EL (cell line): ENCODE data around the gene OBP2B.
"Not testable (repeated sequence)": the region's sequence is repeated elsewhere in the genome, so short reads cannot be mapped to it uniquely, and the experiment has no call there.

Source experiments
- DNase-seq: peaks from one replicate; pipeline ENCODE4 v3.0.0-alpha.2; 2016

The OBP2B gene

DNA sequence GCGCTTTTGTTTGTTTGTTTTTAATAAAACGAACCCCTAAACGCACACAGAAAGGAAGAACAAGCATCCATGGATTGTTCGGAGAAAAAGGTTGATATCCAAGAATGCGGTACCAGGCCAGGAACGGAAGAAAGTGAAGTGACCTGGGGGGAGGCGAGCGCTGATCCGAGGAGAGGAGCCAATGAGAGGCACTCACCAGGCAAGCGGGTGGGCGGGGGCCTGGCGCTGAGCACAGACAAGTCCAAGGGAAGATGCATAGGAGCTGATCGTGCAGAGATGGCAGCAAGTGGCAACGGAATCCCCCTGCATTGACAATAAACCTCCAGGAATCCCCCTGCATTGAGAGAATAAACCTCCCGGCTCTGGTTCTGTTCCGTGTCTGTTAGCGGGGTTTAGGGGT lies 8.4 kb downstream of the OBP2B start:
- no peak for DNase-seq

DNA sequence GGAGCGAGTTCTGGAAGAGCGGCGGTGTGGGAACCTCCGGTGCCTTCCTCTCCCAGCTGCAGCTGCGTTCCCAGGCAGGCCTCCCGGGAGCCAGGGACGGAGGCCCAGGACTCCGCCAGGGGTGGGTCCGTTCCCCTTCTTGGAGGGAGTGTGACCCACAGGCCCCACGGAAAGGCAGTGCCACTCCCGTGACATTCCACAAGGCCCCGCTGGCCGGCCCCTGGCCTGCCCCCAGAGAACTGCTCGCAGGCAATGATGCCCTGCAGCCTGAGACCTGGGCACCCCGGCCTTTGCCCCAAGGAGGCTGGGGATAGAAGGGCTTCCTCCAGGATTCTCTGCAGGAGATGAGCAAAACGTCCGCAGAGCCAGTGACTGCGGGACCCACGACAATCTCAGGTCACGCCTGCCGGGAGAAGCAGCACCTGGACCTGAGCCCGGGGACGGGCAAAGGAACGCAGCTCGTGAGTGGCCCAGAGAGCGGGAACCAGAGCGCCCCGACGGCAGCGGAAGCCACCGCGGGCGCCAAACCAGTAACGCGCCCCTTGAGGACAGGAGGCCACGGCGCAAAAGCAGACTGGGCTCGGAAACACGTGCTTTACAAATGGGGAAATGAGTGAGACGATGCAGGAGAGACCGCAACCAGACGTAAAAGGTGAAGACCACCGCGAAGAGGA lies 9.3 kb downstream of the OBP2B start:
- no peak for DNase-seq

DNA sequence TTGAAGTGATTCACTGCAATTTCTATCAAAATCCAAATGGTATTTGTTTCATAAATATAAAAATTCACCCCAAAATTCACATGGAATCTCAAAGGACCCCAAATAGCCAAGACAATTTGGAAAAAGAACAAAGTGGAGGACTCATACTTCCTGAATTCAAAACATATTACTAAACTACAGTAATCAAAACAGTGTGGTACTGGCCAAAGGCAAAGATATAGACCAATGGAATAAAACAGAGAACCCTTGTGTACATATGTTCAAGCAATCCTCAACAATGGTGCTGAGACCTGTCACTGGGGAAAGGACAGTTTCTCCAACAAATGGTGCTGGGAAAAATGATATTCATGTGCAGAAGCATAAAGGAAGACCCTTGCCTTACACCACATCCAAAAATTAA lies 14.0 kb downstream of the OBP2B start:
- DNase-seq: no peak

DNA sequence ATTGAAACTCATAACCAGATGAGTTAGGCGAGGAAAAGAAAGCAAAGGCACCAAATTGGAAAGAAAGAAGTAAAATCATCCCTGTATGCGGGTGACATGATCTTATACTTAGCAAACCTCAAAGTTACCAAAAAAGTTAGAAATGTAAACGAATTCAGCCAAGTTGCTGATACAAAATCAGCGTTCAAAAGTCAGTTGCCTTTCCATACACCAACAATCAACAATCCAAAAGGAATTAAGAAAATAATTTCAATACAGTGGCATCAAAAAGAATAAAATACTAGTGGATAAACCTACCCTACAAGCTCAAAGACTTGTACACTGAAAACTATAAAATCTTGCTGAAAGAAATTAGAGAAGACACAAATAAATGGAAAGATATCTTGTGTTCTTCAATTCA lies 14.5 kb downstream of the OBP2B start:
- DNase-seq: no peak

DNA sequence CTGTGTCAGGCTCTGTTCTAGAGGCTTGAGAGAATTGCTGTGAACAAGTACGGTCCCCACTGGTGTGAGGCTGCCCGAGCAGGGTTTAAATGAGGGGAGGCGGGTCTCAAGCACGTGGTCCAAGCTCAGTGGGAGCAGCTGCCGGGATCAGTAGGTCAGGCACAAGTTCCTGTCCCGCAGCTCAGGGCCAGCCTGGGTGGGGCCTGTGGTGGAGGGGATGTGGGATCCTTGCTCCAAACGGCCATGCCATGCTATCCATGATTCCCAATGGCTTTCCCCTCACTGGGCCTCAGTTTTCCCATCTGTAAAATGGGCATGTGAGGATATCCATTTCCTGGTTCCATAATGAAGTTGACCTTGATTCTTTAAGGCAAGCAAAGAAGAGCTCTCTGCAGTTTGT lies 17.1 kb downstream of the OBP2B start:
- DNase-seq: no peak

DNA sequence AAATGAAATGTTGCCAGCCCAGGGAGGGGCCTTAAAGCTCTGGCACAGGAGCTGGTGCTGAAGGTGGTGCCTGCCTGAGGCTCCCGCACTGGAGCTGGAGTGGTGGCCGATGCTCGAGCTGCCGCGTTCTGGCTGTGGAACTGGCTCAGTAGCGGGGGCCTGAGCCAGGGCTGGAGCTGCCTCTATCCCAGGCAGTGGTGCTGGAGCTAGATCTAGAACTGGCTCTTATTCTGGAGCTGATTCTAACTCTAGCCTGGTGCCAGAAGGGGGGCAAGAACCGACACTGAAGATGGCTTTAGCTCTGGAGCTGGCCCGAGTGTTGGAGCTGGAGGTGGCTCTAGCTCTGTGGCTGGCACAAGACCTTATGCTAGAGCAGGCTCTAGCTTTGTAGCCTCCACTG lies 19.2 kb downstream of the OBP2B start:
- no peak for DNase-seq

DNA sequence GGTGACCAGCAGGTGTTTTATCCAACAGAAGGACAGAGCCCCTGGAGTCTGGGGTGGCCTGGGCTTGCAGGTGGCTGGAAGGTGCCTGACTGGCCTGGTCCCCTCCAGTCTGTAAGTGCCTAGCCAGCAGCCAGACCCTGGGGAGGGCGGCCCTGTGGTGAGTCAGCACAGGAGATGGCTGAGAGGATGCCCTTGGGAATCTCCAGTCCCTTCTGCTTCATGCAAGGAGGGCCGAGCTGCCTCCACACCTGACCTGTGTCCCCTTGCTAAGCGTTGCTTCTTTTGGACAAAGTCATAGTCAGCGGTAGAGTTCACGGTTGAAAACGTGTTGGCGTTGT lies 20.2 kb downstream of the OBP2B start:
- DNase-seq: no peak

DNA sequence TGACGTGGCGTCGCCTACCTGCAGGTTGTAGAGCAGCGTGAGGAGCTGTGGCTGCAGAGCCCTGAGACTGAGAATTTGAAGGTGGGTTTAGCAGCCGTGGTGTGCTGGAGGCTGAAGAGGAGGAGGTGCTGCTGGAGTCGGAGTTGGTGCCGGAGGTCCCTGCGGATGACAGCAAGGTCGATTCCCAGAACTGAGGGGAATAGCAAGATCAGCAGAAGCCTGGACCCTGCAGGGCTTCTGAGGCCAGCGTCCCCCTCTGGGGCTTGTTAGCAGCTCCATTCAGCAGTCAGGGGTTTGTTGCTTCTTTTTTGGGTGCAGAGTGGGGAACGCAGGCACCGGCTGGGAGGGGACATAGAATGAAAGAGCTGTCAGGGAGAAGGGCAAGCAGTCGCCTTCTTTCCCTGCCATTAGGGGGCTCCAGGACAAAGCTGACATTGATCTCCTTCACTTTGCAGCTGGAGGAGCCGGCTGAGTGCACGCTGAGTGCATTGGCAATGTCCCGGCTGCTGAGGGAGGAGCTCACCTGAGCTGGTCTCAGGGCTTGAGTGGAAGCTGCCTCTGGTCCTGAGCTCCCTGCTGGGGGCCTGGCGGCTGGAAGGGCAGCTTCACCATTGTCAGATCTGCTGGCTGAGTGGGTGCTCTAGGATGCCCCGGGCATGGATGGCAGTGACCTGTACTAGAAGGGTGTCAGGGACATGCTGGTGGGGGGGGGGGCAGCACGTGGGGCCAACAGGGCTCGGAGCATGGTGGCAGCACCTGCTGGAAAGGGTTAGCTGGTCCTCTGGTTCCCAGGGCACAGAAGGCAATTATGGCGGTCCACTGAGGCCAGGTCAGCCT lies 20.8 kb downstream of the OBP2B start:
- DNase-seq: no peak

DNA sequence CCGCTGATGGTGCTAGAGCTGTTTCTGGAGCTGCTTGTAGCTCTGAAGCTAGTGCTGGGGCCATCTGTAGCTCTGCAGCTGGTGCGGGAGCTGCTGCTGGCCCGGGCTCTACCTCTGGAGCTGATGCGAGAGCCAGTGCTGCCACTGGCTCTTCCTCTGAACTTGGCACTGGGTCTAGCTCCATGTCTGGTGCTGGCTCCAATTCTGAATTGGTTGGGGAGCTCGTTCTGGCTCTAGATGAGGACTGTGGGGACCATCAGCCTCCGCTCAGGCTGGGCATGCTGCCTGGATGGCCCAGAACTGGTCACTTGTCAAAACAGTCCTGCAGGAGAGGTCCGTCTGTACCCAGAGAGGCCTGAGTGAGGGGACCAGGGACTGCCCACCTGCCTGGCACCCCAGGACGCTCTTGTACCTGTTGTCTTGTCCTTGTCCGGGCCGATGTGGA lies 21.5 kb downstream of the OBP2B start:
- no peak for DNase-seq

DNA sequence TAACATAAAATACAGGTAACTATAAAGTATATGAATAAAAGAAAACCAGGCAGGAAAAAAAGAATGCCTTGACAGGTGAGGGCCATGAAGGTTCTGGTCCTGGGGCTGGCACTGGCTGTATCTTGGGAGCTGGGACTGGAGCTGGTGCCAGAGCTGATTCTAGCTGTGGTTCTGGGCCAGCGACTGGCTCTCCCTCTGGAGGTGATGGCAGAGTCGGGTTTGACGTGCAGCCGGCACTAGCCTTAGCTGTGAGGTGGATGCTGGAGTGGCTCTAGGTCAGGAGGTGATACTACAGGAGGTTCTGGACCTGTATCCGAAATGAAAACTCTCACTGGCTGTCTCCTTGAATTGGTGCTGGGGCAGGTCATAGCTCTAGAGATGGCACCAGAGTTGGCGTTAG lies 22.3 kb downstream of the OBP2B start:
- no peak for DNase-seq

DNA sequence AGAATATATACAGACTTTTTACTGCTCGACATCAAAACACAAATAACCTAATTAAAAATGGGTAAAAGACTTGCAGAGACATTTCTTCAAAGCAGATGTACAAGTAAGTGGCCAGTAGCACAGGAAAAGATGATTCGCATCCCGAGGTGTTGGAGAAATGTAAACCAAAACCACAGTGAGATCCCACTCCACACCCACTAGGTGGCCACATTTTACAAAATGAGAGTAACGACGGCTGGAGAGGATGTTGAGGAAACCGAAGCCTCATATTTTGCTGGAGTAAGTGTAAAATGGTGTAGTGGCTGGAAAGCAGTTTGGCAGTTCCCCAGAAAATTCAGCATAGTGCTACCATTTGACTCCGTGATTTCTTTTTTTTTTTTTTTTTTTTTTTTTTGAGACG lies 24.1 kb downstream of the OBP2B start:
- peak; percentile 75 for DNase-seq

DNA sequence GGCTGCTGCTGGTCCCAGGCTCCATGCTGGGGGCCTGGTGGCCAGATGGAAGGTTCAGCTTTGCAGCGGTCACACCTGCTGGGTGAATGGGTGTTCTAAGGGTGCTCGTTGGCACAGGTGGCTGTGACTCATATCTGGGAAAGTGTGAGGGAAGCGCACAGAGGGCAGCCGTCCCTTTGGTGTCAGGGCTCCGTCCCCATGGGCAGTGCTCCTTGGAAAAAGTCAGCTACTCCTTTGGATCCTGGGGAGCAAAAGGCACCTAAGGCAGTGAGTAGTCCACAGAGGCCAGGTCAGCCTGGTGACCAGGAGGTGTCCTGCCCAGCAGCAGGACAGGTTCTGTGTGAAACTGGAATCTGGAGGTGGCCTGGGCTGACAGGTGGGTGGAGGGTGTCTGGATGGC lies 26.9 kb downstream of the OBP2B start:
- no peak for DNase-seq

DNA sequence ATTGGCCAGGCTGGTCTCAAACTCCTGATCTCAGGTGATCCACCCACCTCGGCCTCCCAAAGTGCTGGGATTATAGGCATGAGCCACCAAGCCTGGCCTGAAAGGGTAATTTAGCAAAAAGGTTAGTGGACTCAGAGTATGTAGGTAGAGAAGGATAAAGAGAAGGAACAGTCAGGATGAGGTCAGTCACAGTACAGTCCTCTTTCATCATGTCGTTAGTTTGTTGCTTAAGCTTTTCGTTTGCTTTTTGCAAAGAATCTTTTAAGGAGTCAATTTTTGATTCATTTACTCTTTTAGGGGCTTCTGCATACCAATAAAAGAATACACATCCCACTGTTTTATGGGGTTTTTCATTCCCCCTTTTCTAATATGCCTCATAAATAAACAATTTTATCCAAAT lies 27.5 kb downstream of the OBP2B start:
- DNase-seq: no peak

DNA sequence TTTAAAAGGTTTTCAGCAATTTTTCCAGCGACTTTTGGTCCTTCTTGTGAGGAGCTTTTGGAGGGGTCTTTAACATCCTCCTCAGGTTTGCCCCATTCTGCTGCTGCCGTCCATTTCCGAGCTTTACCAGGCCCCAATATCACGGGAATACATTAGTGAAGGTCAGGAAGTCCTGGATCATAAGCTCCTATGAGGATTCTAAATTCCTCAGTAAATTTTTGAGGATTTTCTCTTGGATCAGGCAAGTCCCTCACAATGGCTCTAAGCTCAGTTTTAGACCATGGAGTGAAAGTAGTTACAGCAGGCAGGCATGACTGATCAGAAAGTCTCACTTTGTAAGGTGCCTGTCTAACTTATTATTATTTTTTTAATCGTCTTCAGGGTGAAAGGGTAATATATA lies 28.1 kb downstream of the OBP2B start:
- DNase-seq: no peak

DNA sequence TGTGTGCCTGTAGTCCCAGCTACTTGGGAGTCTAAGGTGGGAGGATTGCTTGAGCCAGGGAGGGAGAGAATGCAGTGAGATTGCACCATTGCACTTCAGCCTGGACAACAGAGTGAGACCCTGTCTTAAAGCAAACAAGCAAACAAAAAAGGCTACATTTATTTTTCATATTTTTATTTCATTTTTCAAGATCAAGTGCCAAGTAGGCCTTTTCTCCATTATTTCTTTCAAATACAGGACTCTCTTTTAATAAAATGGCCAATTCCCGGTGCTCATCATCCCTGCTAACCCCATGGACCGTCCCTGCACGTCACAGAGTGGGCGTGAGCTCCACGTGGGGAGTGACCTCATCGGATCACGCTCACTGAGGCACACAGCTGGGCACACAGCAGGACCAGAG lies 36.0 kb downstream of the OBP2B start:
- no peak for DNase-seq

DNA sequence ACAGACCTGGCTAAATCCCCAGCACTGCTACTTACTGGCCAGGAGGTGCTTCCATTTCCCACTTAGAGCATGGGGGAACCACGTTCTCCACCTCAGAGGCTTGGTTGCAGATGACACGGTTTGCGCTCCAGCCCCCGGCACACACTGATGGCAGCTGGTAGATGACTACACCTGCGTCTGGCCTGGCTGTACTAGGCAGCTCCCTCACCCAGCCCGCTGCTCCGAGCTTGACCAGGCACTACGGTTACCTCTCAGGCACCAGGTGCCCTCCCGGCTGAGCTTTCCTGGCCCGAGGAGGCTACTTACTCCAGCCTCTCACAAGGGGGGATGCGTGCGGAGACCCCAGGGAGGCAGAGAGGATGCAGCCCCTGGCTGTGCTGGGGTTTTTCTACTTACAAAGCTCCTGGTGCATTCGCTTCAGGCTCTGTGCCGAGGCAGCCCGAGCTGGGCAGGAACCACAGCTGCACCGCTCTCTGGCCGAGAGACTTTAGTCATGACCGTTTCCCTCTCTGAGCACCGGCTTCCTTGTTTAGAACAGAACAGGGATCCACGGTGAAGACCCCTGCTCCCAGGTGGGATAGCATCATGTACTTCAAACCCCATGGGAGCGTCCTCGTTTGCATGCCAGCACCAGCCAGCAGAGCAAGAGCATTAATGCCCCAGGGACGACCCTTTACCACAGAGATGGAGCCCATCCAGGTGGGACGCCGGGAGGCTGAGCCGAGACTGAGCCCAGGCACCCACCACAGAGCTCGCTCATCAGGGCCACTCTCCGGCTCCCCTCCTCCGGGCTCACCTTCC lies 37.7 kb downstream of the OBP2B start:
- DNase-seq: no peak

DNA sequence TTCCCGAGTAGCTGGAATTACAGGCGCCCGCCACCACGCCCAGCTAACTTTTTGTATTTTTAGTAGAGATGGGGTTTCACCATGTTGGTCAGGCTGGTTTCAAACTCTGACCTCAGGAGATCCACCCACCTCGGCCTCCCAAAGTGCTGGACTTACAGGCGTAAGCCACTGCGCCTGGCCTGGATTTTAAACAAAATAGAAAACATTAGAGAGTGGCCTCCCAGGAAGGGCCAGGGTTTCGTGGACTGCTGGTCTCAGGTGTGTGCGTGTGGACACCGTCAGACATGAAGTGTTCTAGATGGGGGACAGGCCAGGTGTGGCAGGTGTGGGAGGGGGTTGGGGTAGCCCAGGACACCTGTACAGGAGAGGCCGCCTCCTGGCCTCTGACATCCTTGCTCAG lies 38.3 kb downstream of the OBP2B start:
- DNase-seq: no peak

DNA sequence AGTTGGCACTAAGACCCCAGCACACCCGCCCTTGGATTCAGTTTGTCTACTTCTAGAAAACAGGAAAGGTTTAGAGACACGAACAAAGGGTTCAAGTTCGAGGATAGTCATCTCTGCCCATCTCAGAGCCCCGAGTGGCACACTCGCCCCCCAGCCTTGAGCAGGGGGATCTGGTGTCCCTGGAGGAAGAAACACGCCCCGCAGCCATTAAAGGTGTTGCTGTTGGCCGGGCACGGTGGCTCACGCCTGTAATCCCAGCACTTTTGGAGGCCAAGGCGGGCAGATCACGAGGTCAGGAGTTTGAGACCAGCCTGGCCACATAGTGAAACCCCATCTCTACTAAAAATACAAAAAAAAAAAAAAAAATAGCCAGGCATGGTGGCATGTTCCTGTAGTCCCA lies 39.4 kb downstream of the OBP2B start:
- DNase-seq: not testable (repeated sequence)

DNA sequence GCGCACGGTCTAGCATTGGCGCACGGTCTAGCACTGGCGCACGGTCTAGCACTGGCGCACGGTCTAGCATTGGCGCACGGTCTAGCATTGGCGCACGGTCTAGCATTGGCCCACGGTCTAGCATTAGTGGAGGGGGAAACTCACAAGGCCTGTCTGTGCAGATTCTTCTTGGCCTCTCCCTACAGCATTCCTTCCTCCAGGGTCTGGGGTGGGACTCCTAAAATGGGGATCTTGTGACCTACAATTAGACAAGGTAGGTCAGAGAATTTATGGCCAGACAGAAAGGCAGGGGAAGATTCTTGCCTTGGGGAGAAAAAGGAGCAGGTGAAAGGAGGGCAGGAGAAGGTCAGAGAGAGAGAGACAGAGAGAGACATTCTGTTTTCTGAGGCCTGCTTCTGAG lies 39.9 kb downstream of the OBP2B start:
- no peak for DNase-seq

DNA sequence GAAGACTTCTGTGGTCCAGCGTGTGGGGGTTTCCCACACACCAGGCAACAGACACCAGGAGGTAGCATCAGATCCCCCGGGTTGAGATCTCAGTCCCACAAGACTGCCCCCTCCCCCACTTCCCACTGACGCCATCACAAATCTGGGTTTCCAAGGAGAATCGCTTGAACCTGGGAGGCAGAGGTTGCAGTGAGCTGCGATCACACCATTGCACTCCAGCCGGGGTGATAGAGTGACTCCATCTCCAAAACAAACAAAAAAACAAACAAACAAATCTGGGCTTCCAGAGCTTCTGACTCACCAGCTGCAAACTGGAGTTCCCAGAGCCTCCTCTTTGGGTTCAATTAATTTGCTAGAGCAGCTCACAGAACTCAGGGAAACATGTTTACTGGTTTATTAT lies 40.6 kb downstream of the OBP2B start:
- DNase-seq: no peak

DNA sequence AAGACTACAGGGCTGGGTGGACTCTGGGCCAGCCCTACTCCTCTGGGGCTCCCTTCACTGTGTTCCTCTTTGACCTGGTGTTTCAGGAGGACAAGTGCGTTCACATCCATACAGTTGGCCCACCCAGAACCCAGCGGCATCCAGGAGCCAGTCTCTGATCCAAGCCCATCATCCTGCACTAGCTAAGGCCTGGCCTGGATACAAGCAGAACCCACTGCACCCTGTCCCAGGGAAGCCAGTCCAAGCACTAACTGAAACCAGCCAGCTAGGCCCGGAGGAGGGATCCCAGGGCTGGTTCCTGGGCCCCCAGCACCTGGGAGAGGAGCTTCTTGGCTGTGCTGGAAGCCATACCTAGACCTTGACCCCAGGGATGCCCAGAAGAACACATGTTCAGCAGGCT lies 41.3 kb downstream of the OBP2B start:
- DNase-seq: no peak

DNA sequence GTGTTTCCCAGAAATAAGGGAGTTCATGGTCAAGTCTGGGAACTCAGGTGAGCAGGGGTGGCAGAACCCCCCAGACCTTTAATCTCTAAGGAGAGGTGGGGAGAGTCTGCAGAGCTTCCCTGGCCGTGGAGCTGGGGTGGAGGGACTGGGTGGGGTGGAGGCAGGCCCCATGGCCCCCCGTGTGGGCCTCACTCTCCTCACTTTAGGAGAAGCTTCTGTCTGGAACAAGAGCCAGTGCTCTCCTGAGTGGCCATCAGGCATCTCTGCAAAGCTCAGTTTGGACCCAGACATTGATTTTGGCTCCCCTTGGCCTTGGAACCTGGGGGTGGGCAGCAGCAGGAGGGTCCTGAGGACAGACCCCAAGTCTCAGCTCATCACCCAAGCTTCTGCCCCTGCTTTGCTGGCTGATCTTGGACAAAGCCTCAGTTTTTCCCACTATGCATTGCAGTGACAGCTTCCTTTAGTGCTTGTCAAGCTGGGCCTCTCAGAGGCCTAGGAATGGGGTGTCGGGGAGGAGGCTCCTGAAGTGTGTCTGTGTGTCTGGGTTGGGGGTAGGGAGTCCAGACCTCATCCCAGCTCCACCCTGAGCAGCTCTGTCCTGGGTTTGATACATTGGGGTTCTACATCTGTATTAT lies 41.8 kb downstream of the OBP2B start:
- no peak for DNase-seq

DNA sequence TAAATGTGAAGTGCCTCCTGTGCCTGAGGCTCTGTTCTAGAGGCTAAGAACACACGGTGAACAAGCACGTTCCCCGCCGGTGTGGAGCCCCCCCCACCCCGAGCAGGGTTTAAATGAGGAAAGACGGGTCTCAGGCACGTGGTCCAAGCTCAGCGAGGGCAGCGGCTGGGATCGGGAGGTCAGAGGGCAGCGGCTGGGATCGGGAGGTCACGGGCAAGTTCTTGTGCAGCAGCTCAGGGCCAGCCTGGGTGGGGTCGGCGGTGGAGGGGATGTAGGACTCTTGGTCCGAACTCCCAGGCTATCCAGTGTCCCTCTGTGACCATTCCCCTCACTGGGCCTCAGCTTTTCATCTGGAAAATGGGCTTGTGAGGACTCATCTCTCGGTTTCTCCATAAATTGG lies 42.7 kb downstream of the OBP2B start:
- DNase-seq: no peak

DNA sequence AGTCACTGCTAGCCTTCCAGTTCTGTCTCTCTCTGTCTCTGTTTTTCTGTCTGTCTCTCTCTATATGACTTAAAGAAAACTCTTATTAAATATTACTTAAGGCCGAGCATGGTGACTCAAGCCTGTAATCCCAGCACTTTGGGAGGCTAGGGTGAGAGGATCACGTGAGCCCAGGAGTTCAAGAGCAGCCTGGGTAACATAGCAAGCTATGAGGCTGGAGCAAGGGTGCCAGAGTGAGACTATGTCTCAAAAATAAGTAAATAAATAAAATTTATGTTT lies 43.7 kb downstream of the OBP2B start:
- DNase-seq: no peak
